K562 (cell line): Measurements from ENCODE around the gene ADAT2. TPM values are rescaled to one million over a fixed set of nuclear protein-coding genes. Genes with fewer than 3 reads are reported as not detected.

Experiments
- ARID2 ChIP-seq: fragments of 450-650 bp; IDR thresholded peaks from 2 replicates; pipeline ENCODE4 v1.6.1; 2017; ENCODE audit warnings: antibody characterized with exemption, mild to moderate bottlenecking
- C11orf30 ChIP-seq: fragments of 450-650 bp; IDR thresholded peaks from 2 replicates; pipeline ENCODE4 v1.6.1; 2016; ENCODE audit warnings: low read depth, mild to moderate bottlenecking
- CBX1 ChIP-seq: sonication (generic); IDR thresholded peaks from 2 replicates; pipeline ENCODE4 v1.6.1; 2016; ENCODE audit warnings: antibody characterized with exemption, low read depth, mild to moderate bottlenecking
- CEBPG ChIP-seq, 3 experiments: fragments of 200-800 bp in 1 of 3; sonication (Bioruptor generic) in 1 of 3; sonication (generic) in 1 of 3; formaldehyde crosslinking in 1 of 3; IDR thresholded peaks in 2 of 3; conservative IDR thresholded peaks in 1 of 3; 2 replicates each; pipeline versions ENCODE4 v1.6.1 to v1.8.0; 2016 to 2022; ENCODE audit warnings: missing compliant biosample characterization in 2 of 3, missing genetic modification characterization in 2 of 3, mild to moderate bottlenecking in 1 of 3, missing genetic modification reagents in 1 of 3
- GATA2 ChIP-seq: sonication (generic); formaldehyde crosslinking; IDR thresholded peaks from 2 replicates; pipeline ENCODE4 v1.4.0; 2020; ENCODE audit warnings: mild to moderate bottlenecking, missing genetic modification reagents
- HNRNPL ChIP-seq: fragments of 200-400 bp; formaldehyde crosslinking; IDR thresholded peaks from 2 replicates; pipeline ENCODE4 v1.6.1; 2017; ENCODE audit warnings: low read depth, mild to moderate bottlenecking, low read length
- HOXB6 ChIP-seq: fragments of 250-450 bp; sonication (Bioruptor Pico); IDR thresholded peaks from 2 replicates; pipeline ENCODE4 v1.5.1; 2022; ENCODE audit warnings: mild to moderate bottlenecking, borderline replicate concordance
- KHSRP ChIP-seq: fragments of 450-650 bp; IDR thresholded peaks from 2 replicates; pipeline ENCODE4 v1.6.1; 2017
- KLF6 ChIP-seq: fragments of 250-450 bp; sonication (Bioruptor Pico); IDR thresholded peaks from 2 replicates; pipeline ENCODE4 v1.4.0; 2020; ENCODE audit warnings: mild to moderate bottlenecking, moderate library complexity, borderline replicate concordance
- MYBL2 ChIP-seq, 2 experiments: fragments of 450-650 bp in 1 of 2; sonication (generic) in 1 of 2; formaldehyde crosslinking in 1 of 2; IDR thresholded peaks; 2 replicates each; pipeline versions ENCODE4 v1.6.1 to v1.8.1; 2017 to 2022; ENCODE audit warnings: borderline replicate concordance in 1 of 2, inconsistent platforms in 1 of 2, low read depth in 1 of 2, mild to moderate bottlenecking in 1 of 2, missing genetic modification reagents in 1 of 2, moderate library complexity in 1 of 2
- NFATC3 ChIP-seq: fragments of 450-650 bp; IDR thresholded peaks from 2 replicates; pipeline ENCODE4 v1.6.1; 2017; ENCODE audit warnings: mild to moderate bottlenecking
- PHB2 ChIP-seq: fragments of 450-650 bp; IDR thresholded peaks from 2 replicates; pipeline ENCODE4 v1.6.1; 2017; ENCODE audit warnings: low read depth
- POLR3G ChIP-seq: IDR thresholded peaks from 2 replicates; pipeline ENCODE4 v1.6.1; 2011; ENCODE audit not compliant: insufficient read length, insufficient replicate concordance; ENCODE audit errors: extremely low read depth
- SMARCA5 ChIP-seq: fragments of 450-650 bp; IDR thresholded peaks from 2 replicates; pipeline ENCODE4 v1.6.1; 2016
- SRF ChIP-seq, 2 experiments: fragments of 250-450, 450-650 bp in 1 of 2; sonication (Bioruptor Pico) in 1 of 2; sonication (generic) in 1 of 2; formaldehyde crosslinking; IDR thresholded peaks; 2 replicates each; pipeline versions ENCODE4 v1.5.0 to v1.5.1; 2020 to 2022; ENCODE audit warnings: mild to moderate bottlenecking in 1 of 2, missing genetic modification reagents in 1 of 2
- TARDBP ChIP-seq: fragments of 450-650 bp; IDR thresholded peaks from 2 replicates; pipeline ENCODE4 v1.6.1; 2016
- TGIF2 ChIP-seq: sonication (generic); formaldehyde crosslinking; IDR thresholded peaks from 2 replicates; pipeline ENCODE4 v1.8.1; 2022; ENCODE audit warnings: mild to moderate bottlenecking, missing genetic modification reagents, moderate library complexity
- ZKSCAN1 ChIP-seq: fragments of 150-350 bp; IDR thresholded peaks from 2 replicates; pipeline ENCODE4 v1.6.1; 2016; ENCODE audit warnings: low read depth, low read length
- ZNF12 ChIP-seq: sonication (generic); formaldehyde crosslinking; IDR thresholded peaks from 2 replicates; pipeline ENCODE4 v1.4.0; 2020; ENCODE audit warnings: mild to moderate bottlenecking, missing genetic modification reagents
- ZNF217 ChIP-seq: sonication (generic); formaldehyde crosslinking; IDR thresholded peaks from 2 replicates; pipeline ENCODE4 v1.8.0; 2022; ENCODE audit warnings: mild to moderate bottlenecking, missing genetic modification reagents
- ZNF224 ChIP-seq: sonication (generic); formaldehyde crosslinking; IDR thresholded peaks from 2 replicates; pipeline ENCODE4 v1.8.0; 2022; ENCODE audit warnings: mild to moderate bottlenecking, missing genetic modification reagents
- ZNF395 ChIP-seq: fragments of 200-800 bp; sonication (Bioruptor generic); IDR thresholded peaks from 2 replicates; pipeline ENCODE4 v1.6.1; 2017; ENCODE audit warnings: missing genetic modification characterization, missing compliant biosample characterization
- ZNF436 ChIP-seq: fragments of 250-450, 450-650 bp; sonication (Bioruptor Pico); formaldehyde crosslinking; IDR thresholded peaks from 2 replicates; pipeline ENCODE4 v1.7.0; 2020; ENCODE audit warnings: mild to moderate bottlenecking
- ZNF707 ChIP-seq: fragments of 250-450 bp; sonication (Bioruptor Pico); conservative IDR thresholded peaks from 2 replicates; pipeline ENCODE4 v1.8.0; 2022; ENCODE audit warnings: inconsistent platforms, mild to moderate bottlenecking, moderate library complexity
- polyA plus RNA-seq, 8 experiments: library from polyadenylated mRNA; depleted of rRNA in 4 of 8; stranded (reverse) in 5 of 8; unstranded in 3 of 8; fragments of >200 nt; fragmentation: Nextera tagmentation in 2 of 8; fragmentation: Illumina TruSeq in 1 of 8; extraction: Ambion mirVana in 2 of 8; extraction: Trizol in 1 of 8; gene quantifications; 2 replicates each; pipeline versions ENCODE4 v1.2.1 to v1.2.3, GENCODE V29; 2011 to 2014; ENCODE audit warnings: inconsistent platforms in 1 of 8, missing spikeins in 1 of 8
- total RNA-seq, 7 experiments: library from RNA; depleted of rRNA in 6 of 7; stranded (reverse); fragments of >200 nt in 6 of 7; fragmentation: Illumina TruSeq in 2 of 7; extraction: Trizol in 2 of 7; gene quantifications; 2 replicates each; pipeline versions ENCODE4 v1.2.1 to v1.2.3, GENCODE V29; 2011 to 2021; ENCODE audit warnings: low replicate concordance in 1 of 7

The ADAT2 gene
- total and polyA plus RNA-seq, 9 of the 15 experiments (the other 6 are each of a cell fraction or from before 2014, with no cell fraction given) = 13.0 to 62.5 (median 31.7) TPM

DNA sequence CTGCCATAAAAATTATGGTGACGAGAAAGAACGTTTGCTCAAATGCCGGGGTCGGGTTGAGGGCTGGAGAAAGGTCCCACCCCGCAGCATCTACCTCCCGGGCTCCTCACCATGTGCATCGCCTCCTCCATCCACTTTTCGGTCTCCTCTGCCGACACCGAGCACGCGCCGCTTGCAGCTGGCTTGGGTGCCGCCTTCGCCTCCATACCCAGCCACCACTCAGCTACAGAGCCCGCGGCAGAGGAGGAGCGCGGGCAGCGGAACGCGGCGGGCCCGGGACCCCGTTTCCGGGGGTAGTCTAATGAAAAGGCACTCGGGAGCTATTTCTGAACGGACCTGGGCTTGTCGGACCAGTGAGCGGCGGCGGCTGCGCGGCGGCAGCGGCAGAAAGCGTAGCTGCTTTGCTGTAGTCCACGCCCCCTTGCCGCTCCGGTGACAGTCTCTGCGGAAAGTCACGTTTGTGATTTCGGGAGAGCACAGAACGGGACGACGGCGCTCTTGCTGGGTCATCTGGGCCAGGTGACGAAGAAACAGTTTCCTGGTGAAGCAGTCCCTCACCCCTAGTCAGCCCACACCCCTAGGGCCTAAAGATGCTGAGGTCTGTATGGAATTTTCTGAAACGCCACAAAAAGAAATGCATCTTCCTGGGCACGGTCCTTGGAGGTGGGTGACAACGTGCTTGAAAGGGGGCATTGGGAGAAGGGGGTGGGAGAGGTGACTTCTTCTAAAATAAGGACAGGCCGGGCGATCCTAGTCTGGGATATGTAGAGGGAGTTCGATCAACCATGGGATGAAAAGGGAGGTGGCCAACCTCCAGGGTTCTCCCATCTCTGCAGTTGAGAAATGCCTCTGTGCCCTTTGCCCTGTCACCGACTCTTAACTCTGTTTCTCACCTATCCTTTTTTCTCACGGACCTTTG lies at the start of gene ADAT2, which contains the start of gene PEX3 (continued):
- peak; percentile 99 for TF ChIP-seq C11orf30
- no peak for TF ChIP-seq SRF (CRISPR knock-in tag; IDR thresholded peaks at IDR 0.05)
- peak; percentile 90; the same call in 1 of the 2 replicates for TF ChIP-seq TARDBP
- TF ChIP-seq NFATC3 = no peak
- peak; percentile 68 for TF ChIP-seq MYBL2 (IDR thresholded peaks at IDR 0.05; ENCODE audit: low read depth)
- TF ChIP-seq MYBL2 (CRISPR knock-in tag; IDR thresholded peaks at IDR 0.05; ENCODE audit: borderline replicate concordance) = no peak
- no peak for TF ChIP-seq PHB2
- TF ChIP-seq CEBPG (CRISPR knock-in tag; IDR thresholded peaks at IDR 0.05) = no peak
- TF ChIP-seq CEBPG (tag; conservative IDR thresholded peaks at IDR 0.05 in 1 of 2, IDR thresholded peaks at IDR 0.05 in 1 of 2) = no peak
- TF ChIP-seq ZKSCAN1 = peak; percentile 87
- no peak for TF ChIP-seq ZNF224 (CRISPR knock-in tag)
- no peak for TF ChIP-seq GATA2 (CRISPR knock-in tag)
- peak; percentile 85; the same call in 1 of the 2 replicates for TF ChIP-seq HNRNPL
- peak; percentile 99 for TF ChIP-seq CBX1
- TF ChIP-seq TGIF2 = peak; percentile 73; the same call in 1 of the 2 replicates
- TF ChIP-seq ZNF217 (CRISPR knock-in tag) = no peak
- no peak for TF ChIP-seq SMARCA5
- no peak for TF ChIP-seq ZNF395 (CRISPR knock-in tag)
- no peak for TF ChIP-seq KLF6 (CRISPR knock-in tag)
- TF ChIP-seq HOXB6 (CRISPR knock-in tag) = no peak
- no peak for TF ChIP-seq KHSRP
- TF ChIP-seq POLR3G = no peak
- TF ChIP-seq ARID2 = 0 out of 2 replicates have a peak, but pooled peaks have one; percentile 17
- peak; percentile 81 for TF ChIP-seq ZNF12 (CRISPR knock-in tag)
- no peak for TF ChIP-seq ZNF436 (CRISPR knock-in tag)
- no peak for TF ChIP-seq ZNF707
